SK-N-SH treated with all-trans-retinoic acid at 6 μM for 48 hours (cell line): ENCODE data around the gene CASP10.
A peak's percentile ranks its signal among the peaks of the same experiment; 100 is the strongest.

ENCODE experiments used
- ATAC-seq: fragments of 200-7000 bp; cut with Tn5 transposase; 3 replicates; pipeline ENCODE4 v1.9.1; 2020; ENCODE audit warnings: mild to moderate bottlenecking, moderate library complexity
- ARNTL ChIP-seq: fragments of 450-650 bp; formaldehyde crosslinking; IDR thresholded peaks from 2 replicates; pipeline ENCODE4 v1.5.0; 2020; ENCODE audit warnings: low read depth, mild to moderate bottlenecking, moderate library complexity, borderline replicate concordance
- BACH2 ChIP-seq: fragments of 250-450 bp; sonication (Bioruptor Pico); IDR thresholded peaks from 2 replicates; pipeline ENCODE4 v1.9.0; 2021; ENCODE audit warnings: mild to moderate bottlenecking, borderline replicate concordance
- CSDC2 ChIP-seq: fragments of 250-450 bp; sonication (Bioruptor Pico); IDR thresholded peaks from 2 replicates; pipeline ENCODE4 v1.5.0; 2020; ENCODE audit warnings: mild to moderate bottlenecking, moderate library complexity
- CSRNP3 ChIP-seq: fragments of 250-450 bp; sonication (Bioruptor Pico); IDR thresholded peaks from 2 replicates; pipeline ENCODE4 v1.5.1; 2021; ENCODE audit warnings: mild to moderate bottlenecking, moderate library complexity
- ESRRG ChIP-seq: fragments of 250-450 bp; sonication (Bioruptor Pico); IDR thresholded peaks from 2 replicates; pipeline ENCODE4 v1.6.1; 2021; ENCODE audit warnings: mild to moderate bottlenecking
- GLIS3 ChIP-seq: fragments of 250-450 bp; sonication (Bioruptor Pico); IDR thresholded peaks from 2 replicates; pipeline ENCODE4 v1.5.0; 2020; ENCODE audit warnings: mild to moderate bottlenecking, moderate library complexity
- ISL1 ChIP-seq: fragments of 250-450 bp; sonication (Bioruptor Pico); IDR thresholded peaks from 2 replicates; pipeline ENCODE4 v2.1.2; 2022; ENCODE audit warnings: mild to moderate bottlenecking, moderate library complexity
- OSR1 ChIP-seq: fragments of 250-450 bp; sonication (Bioruptor Pico); IDR thresholded peaks from 2 replicates; pipeline ENCODE4 v1.8.0; 2022; ENCODE audit warnings: moderate library complexity, mild to moderate bottlenecking, inconsistent platforms
- POU6F1 ChIP-seq: fragments of 250-450 bp; sonication (Bioruptor Pico); IDR thresholded peaks from 2 replicates; pipeline ENCODE4 v1.8.0; 2021; ENCODE audit warnings: low read depth, mild to moderate bottlenecking, moderate library complexity, borderline replicate concordance
- PPARA ChIP-seq: fragments of 250-450 bp; sonication (Bioruptor Pico); IDR thresholded peaks from 2 replicates; pipeline ENCODE4 v1.5.0; 2020; ENCODE audit warnings: mild to moderate bottlenecking, borderline replicate concordance
- SNAI2 ChIP-seq: fragments of 250-450 bp; sonication (Bioruptor Pico); IDR thresholded peaks from 2 replicates; pipeline ENCODE4 v1.5.0; 2020; ENCODE audit warnings: mild to moderate bottlenecking, moderate library complexity
- TCF4 ChIP-seq: fragments of 250-450 bp; sonication (Bioruptor Pico); IDR thresholded peaks from 2 replicates; pipeline ENCODE4 v1.8.0; 2021; ENCODE audit warnings: mild to moderate bottlenecking, moderate library complexity, borderline replicate concordance
- TOX ChIP-seq: fragments of 250-450 bp; sonication (Bioruptor Pico); IDR thresholded peaks from 2 replicates; pipeline ENCODE4 v1.8.0; 2021; ENCODE audit warnings: mild to moderate bottlenecking, moderate library complexity, borderline replicate concordance
- ZC3H10 ChIP-seq: fragments of 250-450 bp; sonication (Bioruptor Pico); IDR thresholded peaks from 2 replicates; pipeline ENCODE4 v1.5.1; 2021; ENCODE audit warnings: mild to moderate bottlenecking, moderate library complexity
- ZFP30 ChIP-seq: fragments of 450-650 bp; formaldehyde crosslinking; IDR thresholded peaks from 2 replicates; pipeline ENCODE4 v1.5.0; 2022; ENCODE audit warnings: mild to moderate bottlenecking, moderate library complexity
- ZNF565 ChIP-seq: fragments of 450-650 bp; formaldehyde crosslinking; conservative IDR thresholded peaks from 2 replicates; pipeline ENCODE4 v1.5.0; 2020; ENCODE audit warnings: low read depth, mild to moderate bottlenecking, moderate library complexity
- ZNF70 ChIP-seq: fragments of 450-650 bp; formaldehyde crosslinking; IDR thresholded peaks from 2 replicates; pipeline ENCODE4 v1.5.0; 2020; ENCODE audit warnings: mild to moderate bottlenecking, moderate library complexity
- ZNF8 ChIP-seq: fragments of 450-650 bp; formaldehyde crosslinking; IDR thresholded peaks from 2 replicates; pipeline ENCODE4 v1.5.0; 2020; ENCODE audit warnings: mild to moderate bottlenecking, moderate library complexity
- TF ChIP-seq, protein P1 (sequence below): fragments of 250-450 bp; sonication (Bioruptor Pico); IDR thresholded peaks from 2 replicates; pipeline ENCODE4 v1.5.1; 2020; ENCODE audit warnings: low read depth, mild to moderate bottlenecking, moderate library complexity
- TF ChIP-seq, protein P2 (sequence below): fragments of 250-450 bp; sonication (Bioruptor Pico); IDR thresholded peaks from 2 replicates; pipeline ENCODE4 v1.5.0; 2020; ENCODE audit warnings: mild to moderate bottlenecking, moderate library complexity

Gene CASP10

DNA sequence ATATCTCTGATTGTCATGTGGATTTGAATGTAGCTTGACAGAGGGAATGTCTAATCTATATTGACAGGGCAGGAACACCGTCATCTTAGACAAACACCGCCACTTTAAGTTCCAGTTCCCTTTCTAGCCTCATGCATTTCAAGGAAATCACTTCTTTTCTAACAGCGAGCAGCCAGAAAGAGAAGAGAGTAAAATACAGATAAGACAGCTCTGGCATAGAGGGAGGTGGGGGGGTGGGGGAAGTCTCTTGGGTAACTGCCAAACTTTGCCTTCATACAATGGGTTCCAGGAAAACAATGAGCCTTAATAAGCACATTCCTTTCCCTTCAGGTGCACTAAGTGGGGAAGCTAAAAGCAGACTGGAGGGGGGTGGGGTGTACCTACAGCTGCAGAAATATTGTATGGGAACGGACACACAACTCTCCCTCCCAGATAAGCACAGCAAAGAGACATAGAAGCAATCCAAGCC, 37.2 kb downstream of the CASP10 start:
- ATAC-seq = no peak
- no peak for TF ChIP-seq ZFP30 (CRISPR knock-in tag)
- no peak for TF ChIP-seq POU6F1 (CRISPR knock-in tag)
- TF ChIP-seq ESRRG (CRISPR knock-in tag) = no peak
- TF ChIP-seq TOX (CRISPR knock-in tag) = no peak
- TF ChIP-seq CSDC2 (CRISPR knock-in tag) = no peak
- TF ChIP-seq TCF4 (CRISPR knock-in tag) = no peak
- TF ChIP-seq SNAI2 (CRISPR knock-in tag) = no peak
- TF ChIP-seq ZNF565 (CRISPR knock-in tag) = no peak
- TF ChIP-seq BACH2 = no peak
- TF ChIP-seq CSRNP3 (CRISPR knock-in tag) = no peak
- TF ChIP-seq ZC3H10 (CRISPR knock-in tag) = no peak
- TF ChIP-seq, protein P1, sequence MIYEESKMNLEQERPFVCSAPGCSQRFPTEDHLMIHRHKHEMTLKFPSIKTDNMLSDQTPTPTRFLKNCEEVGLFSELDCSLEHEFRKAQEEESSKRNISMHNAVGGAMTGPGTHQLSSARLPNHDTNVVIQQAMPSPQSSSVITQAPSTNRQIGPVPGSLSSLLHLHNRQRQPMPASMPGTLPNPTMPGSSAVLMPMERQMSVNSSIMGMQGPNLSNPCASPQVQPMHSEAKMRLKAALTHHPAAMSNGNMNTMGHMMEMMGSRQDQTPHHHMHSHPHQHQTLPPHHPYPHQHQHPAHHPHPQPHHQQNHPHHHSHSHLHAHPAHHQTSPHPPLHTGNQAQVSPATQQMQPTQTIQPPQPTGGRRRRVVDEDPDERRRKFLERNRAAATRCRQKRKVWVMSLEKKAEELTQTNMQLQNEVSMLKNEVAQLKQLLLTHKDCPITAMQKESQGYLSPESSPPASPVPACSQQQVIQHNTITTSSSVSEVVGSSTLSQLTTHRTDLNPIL (CRISPR knock-in tag) = no peak
- no peak for TF ChIP-seq GLIS3
- no peak for TF ChIP-seq ZNF70 (CRISPR knock-in tag)
- TF ChIP-seq PPARA = no peak
- no peak for TF ChIP-seq ARNTL

GRCh38 chr2:201223089-201224073, 40.4 kb downstream of the CASP10 start:
- ATAC-seq = peak; percentile 42
- TF ChIP-seq SNAI2 (CRISPR knock-in tag) (no peak), BACH2 (no peak), ZNF8 (no peak), ISL1 (no peak), ARNTL (no peak), POU6F1 (CRISPR knock-in tag) (no peak), PPARA (no peak), CSDC2 (CRISPR knock-in tag) (no peak)

- TF ChIP-seq POU6F1 (CRISPR knock-in tag) = no peak
- TF ChIP-seq ESRRG (CRISPR knock-in tag) = no peak
- TF ChIP-seq OSR1 (CRISPR knock-in tag) = no peak
- no peak for TF ChIP-seq ZNF8
- no peak for TF ChIP-seq ZC3H10 (CRISPR knock-in tag)
- TF ChIP-seq ZNF565 (CRISPR knock-in tag) = no peak
- no peak for TF ChIP-seq CSDC2 (CRISPR knock-in tag)
- TF ChIP-seq CSRNP3 (CRISPR knock-in tag) = no peak
- no peak for TF ChIP-seq ZFP30 (CRISPR knock-in tag)
- TF ChIP-seq, protein P2, sequence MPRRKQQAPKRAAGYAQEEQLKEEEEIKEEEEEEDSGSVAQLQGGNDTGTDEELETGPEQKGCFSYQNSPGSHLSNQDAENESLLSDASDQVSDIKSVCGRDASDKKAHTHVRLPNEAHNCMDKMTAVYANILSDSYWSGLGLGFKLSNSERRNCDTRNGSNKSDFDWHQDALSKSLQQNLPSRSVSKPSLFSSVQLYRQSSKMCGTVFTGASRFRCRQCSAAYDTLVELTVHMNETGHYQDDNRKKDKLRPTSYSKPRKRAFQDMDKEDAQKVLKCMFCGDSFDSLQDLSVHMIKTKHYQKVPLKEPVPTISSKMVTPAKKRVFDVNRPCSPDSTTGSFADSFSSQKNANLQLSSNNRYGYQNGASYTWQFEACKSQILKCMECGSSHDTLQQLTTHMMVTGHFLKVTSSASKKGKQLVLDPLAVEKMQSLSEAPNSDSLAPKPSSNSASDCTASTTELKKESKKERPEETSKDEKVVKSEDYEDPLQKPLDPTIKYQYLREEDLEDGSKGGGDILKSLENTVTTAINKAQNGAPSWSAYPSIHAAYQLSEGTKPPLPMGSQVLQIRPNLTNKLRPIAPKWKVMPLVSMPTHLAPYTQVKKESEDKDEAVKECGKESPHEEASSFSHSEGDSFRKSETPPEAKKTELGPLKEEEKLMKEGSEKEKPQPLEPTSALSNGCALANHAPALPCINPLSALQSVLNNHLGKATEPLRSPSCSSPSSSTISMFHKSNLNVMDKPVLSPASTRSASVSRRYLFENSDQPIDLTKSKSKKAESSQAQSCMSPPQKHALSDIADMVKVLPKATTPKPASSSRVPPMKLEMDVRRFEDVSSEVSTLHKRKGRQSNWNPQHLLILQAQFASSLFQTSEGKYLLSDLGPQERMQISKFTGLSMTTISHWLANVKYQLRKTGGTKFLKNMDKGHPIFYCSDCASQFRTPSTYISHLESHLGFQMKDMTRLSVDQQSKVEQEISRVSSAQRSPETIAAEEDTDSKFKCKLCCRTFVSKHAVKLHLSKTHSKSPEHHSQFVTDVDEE (CRISPR knock-in tag) = no peak
- no peak for TF ChIP-seq TOX (CRISPR knock-in tag)
- no peak for TF ChIP-seq PPARA
- no peak for ATAC-seq
These were observed 45.5 kb downstream of the CASP10 start for GRCh38 chr2:201228271-201228911.
